A673 (cell line): ENCODE data around the gene COMT. TPM values are rescaled to one million over a fixed set of nuclear protein-coding genes. Genes with fewer than 3 reads are reported as not detected.

Experiments
- BruUV-seq: library from RNA; stranded (reverse); fragments of 400-500 nt; replicated peaks from 2 replicates; lab custom pipeline; 2021; lab: Mats Ljungman, UMichigan
- CTCF ChIA-PET: fragments of 300-600 bp; sonication (Branson Sonifier 250); formaldehyde crosslinking; loops from one replicate; lab custom pipeline; 2022; ENCODE audit warnings: antibody characterized with exemption; lab: Charles Lee
- POLR2A ChIA-PET: fragments of 300-600 bp; sonication (Branson Sonifier 250); formaldehyde crosslinking; loops from one replicate; lab custom pipeline; 2022; ENCODE audit warnings: antibody characterized with exemption; ENCODE audit not compliant: low non-redundant PET; lab: Charles Lee
- DNase-seq: peaks from one replicate; pipeline ENCODE4 v3.0.0-alpha.2; 2015; ENCODE audit warnings: low spot score
- H3K27ac ChIP-seq: fragments of 200-600 bp; sonication (generic); 2 replicates; pipeline ENCODE4 v1.5.1; 2016; ENCODE audit warnings: mixed run types, low read depth, mild to moderate bottlenecking, mixed read lengths, antibody characterized with exemption, low read length; ENCODE audit not compliant: poor library complexity, severe bottlenecking
- H3K27me3 ChIP-seq: fragments of 200-600 bp; sonication (generic); replicated peaks from 2 replicates; pipeline ENCODE4 v1.6.1; 2017; ENCODE audit warnings: mixed run types, low read depth, mild to moderate bottlenecking, mixed read lengths, antibody characterized with exemption, low read length; ENCODE audit not compliant: insufficient read depth, poor library complexity
- H3K36me3 ChIP-seq: fragments of 200-600 bp; sonication (generic); 2 replicates; pipeline ENCODE4 v1.6.1; 2016; ENCODE audit warnings: mixed run types, mild to moderate bottlenecking, mixed read lengths, antibody characterized with exemption, low read length; ENCODE audit not compliant: insufficient read depth, poor library complexity, severe bottlenecking
- H3K4me1 ChIP-seq: fragments of 200-600 bp; sonication (generic); 2 replicates; pipeline ENCODE4 v1.6.1; 2017; ENCODE audit warnings: mixed run types, mild to moderate bottlenecking, mixed read lengths, antibody characterized with exemption, low read length; ENCODE audit not compliant: insufficient read depth, poor library complexity, severe bottlenecking
- H3K4me3 ChIP-seq: fragments of 200-600 bp; sonication (generic); 2 replicates; pipeline ENCODE4 v1.5.1; 2016; ENCODE audit warnings: low read depth, mixed run types, mild to moderate bottlenecking, mixed read lengths, low read length; ENCODE audit not compliant: poor library complexity, severe bottlenecking
- H3K9me3 ChIP-seq: fragments of 200-600 bp; sonication (generic); 2 replicates; pipeline ENCODE4 v1.6.1; 2016; ENCODE audit warnings: mixed run types, low read depth, mild to moderate bottlenecking, mixed read lengths, antibody characterized with exemption, low read length; ENCODE audit not compliant: poor library complexity, severe bottlenecking
- EZH2 ChIP-seq: fragments of 200-600 bp; sonication (generic); IDR thresholded peaks from 2 replicates; pipeline ENCODE4 v1.6.1; 2017; ENCODE audit warnings: borderline replicate concordance, low read depth, mild to moderate bottlenecking, mixed read lengths, antibody characterized with exemption, low read length; ENCODE audit not compliant: poor library complexity, severe bottlenecking
- intact Hi-C: fragments of 100-400 bp; cut with micrococcal nuclease; formaldehyde crosslinking; loops from one replicate; pipeline ENCODE4 v1.10.0; 2022; ENCODE audit not compliant: unreplicated experiment
- microRNA-seq: library from miRNA; unstranded; fragments of <30 nt; microRNA quantifications from one replicate; pipeline ENCODE4 v1.2.0, GENCODE V29; 2021
- total RNA-seq: library from RNA; stranded (reverse); gene quantifications from 2 replicates; pipeline ENCODE4 v1.2.3, GENCODE V29; 2021
- TF ChIP-seq, protein P1 (sequence below): fragments of 300-800, 200-600 bp; sonication (generic); conservative IDR thresholded peaks from 2 replicates; pipeline ENCODE4 v1.5.1; 2017; ENCODE audit warnings: low read depth, mild to moderate bottlenecking, antibody characterized with exemption, low read length, moderate library complexity, mixed read lengths

Gene COMT
- total RNA-seq, 1 experiment from 2014 or later: 87.8 TPM

DNA sequence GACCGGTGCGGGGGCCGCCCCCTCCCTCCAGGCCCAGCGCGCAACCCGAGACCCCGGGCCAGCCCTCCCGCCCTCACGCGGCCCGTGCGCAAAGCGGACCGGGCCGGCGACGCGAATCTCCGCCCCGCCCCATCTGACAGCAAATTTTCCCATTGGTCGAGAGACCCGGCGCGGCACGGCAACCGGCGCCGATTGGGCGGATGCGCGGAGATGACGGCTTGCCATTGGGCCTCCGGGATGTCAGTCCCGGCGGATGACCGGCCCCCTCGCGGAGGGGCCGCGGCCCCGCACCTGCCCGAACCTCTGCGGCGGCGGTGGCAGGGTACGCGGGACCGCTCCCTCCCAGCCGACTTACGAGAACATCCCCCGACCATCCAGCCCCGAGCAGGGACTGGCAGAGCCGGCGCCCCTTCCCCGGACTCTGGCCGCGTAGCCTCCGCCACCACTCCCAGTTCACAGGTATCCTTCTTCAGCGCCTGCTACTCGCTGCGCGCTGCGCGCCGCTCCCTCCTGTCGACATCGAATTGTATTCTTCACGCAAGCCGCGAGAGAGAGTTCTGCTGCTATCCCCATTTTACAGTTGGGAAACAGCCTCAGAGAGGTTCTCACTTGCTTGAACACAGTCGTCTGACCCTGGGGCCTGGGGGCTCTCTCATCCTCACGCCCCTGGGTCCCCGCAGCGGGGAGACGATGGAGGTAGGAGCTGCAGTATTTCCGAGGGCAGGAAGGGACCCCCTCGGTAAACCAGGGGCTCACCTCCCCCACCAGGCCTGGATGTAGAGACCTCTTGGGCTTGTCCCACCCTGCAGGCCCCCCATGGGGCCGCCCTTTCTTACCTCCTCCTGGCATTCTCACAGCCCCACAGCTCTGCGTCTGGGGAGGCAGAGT, 75.4 kb downstream of the COMT start, which contains the start of gene ARVCF:
Gene ARVCF (minus strand): TSS at position 90 of the 888 bp plus-strand sequence. CDS start 26,029 bp downstream, outside the sequence.
- DNase-seq: peak; percentile 90
- intact Hi-C loops: no loop called here
- ChIA-PET POLR2A (no interaction called here), CTCF (no interaction called here)
- TF ChIP-seq, protein P1, sequence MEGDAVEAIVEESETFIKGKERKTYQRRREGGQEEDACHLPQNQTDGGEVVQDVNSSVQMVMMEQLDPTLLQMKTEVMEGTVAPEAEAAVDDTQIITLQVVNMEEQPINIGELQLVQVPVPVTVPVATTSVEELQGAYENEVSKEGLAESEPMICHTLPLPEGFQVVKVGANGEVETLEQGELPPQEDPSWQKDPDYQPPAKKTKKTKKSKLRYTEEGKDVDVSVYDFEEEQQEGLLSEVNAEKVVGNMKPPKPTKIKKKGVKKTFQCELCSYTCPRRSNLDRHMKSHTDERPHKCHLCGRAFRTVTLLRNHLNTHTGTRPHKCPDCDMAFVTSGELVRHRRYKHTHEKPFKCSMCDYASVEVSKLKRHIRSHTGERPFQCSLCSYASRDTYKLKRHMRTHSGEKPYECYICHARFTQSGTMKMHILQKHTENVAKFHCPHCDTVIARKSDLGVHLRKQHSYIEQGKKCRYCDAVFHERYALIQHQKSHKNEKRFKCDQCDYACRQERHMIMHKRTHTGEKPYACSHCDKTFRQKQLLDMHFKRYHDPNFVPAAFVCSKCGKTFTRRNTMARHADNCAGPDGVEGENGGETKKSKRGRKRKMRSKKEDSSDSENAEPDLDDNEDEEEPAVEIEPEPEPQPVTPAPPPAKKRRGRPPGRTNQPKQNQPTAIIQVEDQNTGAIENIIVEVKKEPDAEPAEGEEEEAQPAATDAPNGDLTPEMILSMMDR: no peak
- no peak for TF ChIP-seq EZH2
- H3K4me3 ChIP-seq: peak within 1 kb of the TSS; percentile 52
- no peaks in the 10 kb centered on the region for H3K36me3 ChIP-seq
- peaks cover 30% of the 10 kb centered on the region for H3K27me3 ChIP-seq
- no TSS peak for BruUV-seq
- H3K27ac ChIP-seq: no peak within 1 kb of the TSS
- no peaks in the 10 kb centered on the region for H3K9me3 ChIP-seq
- peaks cover 5% of the 10 kb centered on the region for H3K4me1 ChIP-seq

- Histone ChIP-seq H3K9me3 (no peaks in the 10 kb centered on the region), H3K36me3 (no peaks in the 10 kb centered on the region), H3K27ac (no peak overlapping the region), H3K27me3 (peaks cover 30% of the 10 kb centered on the region), H3K4me3 (no peak overlapping the region), H3K4me1 (peaks cover 5% of the 10 kb centered on the region)
- no peak for TF ChIP-seq EZH2
- TF ChIP-seq, protein P1: no peak
- POLR2A ChIA-PET: no interaction called here
- CTCF ChIA-PET: no interaction called here
- intact Hi-C loops: no loop called here
- no TSS peak for BruUV-seq
- DNase-seq: no peak
Observed at GRCh38 chr22:20017622-20017958, 76.0 kb downstream of the COMT start.

- Histone ChIP-seq H3K36me3 (no peaks in the 10 kb centered on the region), H3K4me3 (no peak overlapping the region), H3K27ac (no peak overlapping the region), H3K27me3 (peaks cover 30% of the 10 kb centered on the region), H3K4me1 (peaks cover 5% of the 10 kb centered on the region), H3K9me3 (no peaks in the 10 kb centered on the region)
- ChIA-PET CTCF (interaction anchor here (0.5 to 0.7 kb wide), 2 partner anchors 51 to 55 kb away, joined by 3 read pairs; no protein-coding TSS in a partner anchor), POLR2A (no interaction called here)
- intact Hi-C loops: no loop called here
- TF ChIP-seq EZH2: no peak
- TF ChIP-seq, protein P1: no peak
- DNase-seq: no peak
- BruUV-seq: no TSS peak
Observed at GRCh38 chr22:20018001-20018400, 76.4 kb downstream of the COMT start.

Small RNA genes lying within 50 kb of the gene (microRNA-seq; reads per million reads assigned to microRNA genes)
- 0.81 reads per million for gene MIR4761

Other genes with a start within 250 kb of the COMT start
- gene SEPTIN5, start 227.3 kb upstream of the COMT start, total RNA-seq: 50.4 and 58.9 TPM in 2 replicates
- 12.6 and 13.3 TPM in 2 replicates for gene GP1BB, start 218.2 kb upstream of the COMT start, total RNA-seq
- gene TBX1, start 181.0 kb upstream of the COMT start, total RNA-seq: 3.6 and 4.7 TPM in 2 replicates
- 17.8 and 17.9 TPM in 2 replicates for gene GNB1L, start 86.9 kb upstream of the COMT start, total RNA-seq
- 22.7 and 25.6 TPM in 2 replicates for gene RTL10, start 86.9 kb upstream of the COMT start, total RNA-seq
- 25.2 and 32.6 TPM in 2 replicates for gene TXNRD2, start within 50 bp of the COMT start, total RNA-seq
- 11.1 and 17.2 TPM in 2 replicates for gene ARVCF, start 75.1 kb downstream of the COMT start, total RNA-seq
- 17.7 and 21.5 TPM in 2 replicates for gene TANGO2, start 79.3 kb downstream of the COMT start, total RNA-seq
- gene DGCR8, start 138.5 kb downstream of the COMT start, total RNA-seq: 63.2 and 74.8 TPM in 2 replicates
- 501 and 509 TPM in 2 replicates for gene RANBP1, start 174.3 kb downstream of the COMT start, total RNA-seq
- 68.1 and 71.1 TPM in 2 replicates for gene TRMT2A, start 175.5 kb downstream of the COMT start, total RNA-seq
- 58.8 and 60.2 TPM in 2 replicates for gene ZDHHC8, start 190.0 kb downstream of the COMT start, total RNA-seq
- gene CCDC188, start 209.3 kb downstream of the COMT start, total RNA-seq: not detected in 2 replicates